K562 (cell line): ENCODE data around the gene KAT7. TPM values are rescaled to one million over a fixed set of nuclear protein-coding genes. Genes with fewer than 3 reads are reported as not detected.

Experiments
- ARID3B ChIP-seq: fragments of 250-450 bp; sonication (Bioruptor Pico); IDR thresholded peaks from 2 replicates; pipeline ENCODE4 v1.4.0; 2020; ENCODE audit warnings: borderline replicate concordance
- CEBPZ ChIP-seq: fragments of 150-350 bp; IDR thresholded peaks from 2 replicates; pipeline ENCODE4 v1.6.1; 2014; ENCODE audit warnings: low read depth, mild to moderate bottlenecking, low read length, borderline replicate concordance
- CTCF ChIP-seq, 3 experiments: IDR thresholded peaks in 2 of 3; conservative IDR thresholded peaks in 1 of 3; 2 replicates each; pipeline ENCODE4 v1.5.1; 2011 to 2012; ENCODE audit warnings: low read length in 3 of 3, mild to moderate bottlenecking in 3 of 3, control low read depth in 2 of 3, improper control_type of control experiment in 1 of 3, inconsistent platforms in 1 of 3, low read depth in 1 of 3, mixed read lengths in 1 of 3, moderate library complexity in 1 of 3; ENCODE audit not compliant: insufficient read depth in 2 of 3
- ELF2 ChIP-seq: fragments of 250-450 bp; sonication (Bioruptor Pico); IDR thresholded peaks from 2 replicates; pipeline ENCODE4 v1.5.0; 2021; ENCODE audit warnings: mild to moderate bottlenecking
- EWSR1 ChIP-seq: fragments of 450-650 bp; IDR thresholded peaks from 2 replicates; pipeline ENCODE4 v1.6.1; 2018; ENCODE audit warnings: borderline replicate concordance, mild to moderate bottlenecking, low read depth, moderate library complexity; ENCODE audit not compliant: partially characterized antibody
- HMGN3 ChIP-seq: IDR thresholded peaks from 2 replicates; pipeline ENCODE4 v1.6.1; 2011; ENCODE audit warnings: borderline replicate concordance, low read depth, mild to moderate bottlenecking, mixed read lengths, low read length; ENCODE audit not compliant: insufficient read length; ENCODE audit errors: extremely low read depth
- USF1 ChIP-seq: sonication (generic); formaldehyde crosslinking; IDR thresholded peaks from 2 replicates; pipeline ENCODE4 v1.9.0; 2022; ENCODE audit warnings: mild to moderate bottlenecking, missing genetic modification reagents
- ZC3H4 ChIP-seq: sonication (generic); formaldehyde crosslinking; IDR thresholded peaks from 2 replicates; pipeline ENCODE4 v1.9.0; 2021; ENCODE audit warnings: missing genetic modification reagents, borderline replicate concordance
- polyA plus RNA-seq, 8 experiments: library from polyadenylated mRNA; depleted of rRNA in 4 of 8; stranded (reverse) in 5 of 8; unstranded in 3 of 8; fragments of >200 nt; fragmentation: Nextera tagmentation in 2 of 8; fragmentation: Illumina TruSeq in 1 of 8; extraction: Ambion mirVana in 2 of 8; extraction: Trizol in 1 of 8; gene quantifications; 2 replicates each; pipeline versions ENCODE4 v1.2.1 to v1.2.3, GENCODE V29; 2011 to 2014; ENCODE audit warnings: inconsistent platforms in 1 of 8, missing spikeins in 1 of 8
- total RNA-seq, 7 experiments: library from RNA; depleted of rRNA in 6 of 7; stranded (reverse); fragments of >200 nt in 6 of 7; fragmentation: Illumina TruSeq in 2 of 7; extraction: Trizol in 2 of 7; gene quantifications; 2 replicates each; pipeline versions ENCODE4 v1.2.1 to v1.2.3, GENCODE V29; 2011 to 2021; ENCODE audit warnings: low replicate concordance in 1 of 7

Gene KAT7
- total and polyA plus RNA-seq, 9 of the 15 experiments (the other 6 are each of a cell fraction or from before 2014, with no cell fraction given) = 10.8 to 57.3 (median 34.8) TPM

- TF ChIP-seq USF1 (peak; percentile 96), EWSR1 (no peak), CEBPZ (peak; percentile 94), CTCF (IDR thresholded peaks at IDR 0.05 in 2 of 3, conservative IDR thresholded peaks at IDR 0.05 in 1 of 3; ENCODE audit: insufficient read depth in 2 of 3, low read depth in 1 of 3, low read length in 3 of 3) (no peak), ARID3B (CRISPR knock-in tag) (0 out of 2 replicates have a peak, but pooled peaks have one; percentile 23), ZC3H4 (CRISPR knock-in tag) (peak; percentile 67; the same call in 1 of the 2 replicates), ELF2 (CRISPR knock-in tag) (peak; percentile 84), HMGN3 (peak; percentile 38)
Measured at GRCh38 chr17:49788478-49789242, at the start of gene KAT7 (continued).
